ENCODE data around the gene MAP3K5. TPM values are rescaled to one million over a fixed set of nuclear protein-coding genes. Genes with fewer than 3 reads are reported as not detected.

Gene MAP3K5
- total and polyA plus RNA-seq, 4 experiments from 2014 or later = 7.3 to 31.7 (median 28.8) TPM

DNA sequence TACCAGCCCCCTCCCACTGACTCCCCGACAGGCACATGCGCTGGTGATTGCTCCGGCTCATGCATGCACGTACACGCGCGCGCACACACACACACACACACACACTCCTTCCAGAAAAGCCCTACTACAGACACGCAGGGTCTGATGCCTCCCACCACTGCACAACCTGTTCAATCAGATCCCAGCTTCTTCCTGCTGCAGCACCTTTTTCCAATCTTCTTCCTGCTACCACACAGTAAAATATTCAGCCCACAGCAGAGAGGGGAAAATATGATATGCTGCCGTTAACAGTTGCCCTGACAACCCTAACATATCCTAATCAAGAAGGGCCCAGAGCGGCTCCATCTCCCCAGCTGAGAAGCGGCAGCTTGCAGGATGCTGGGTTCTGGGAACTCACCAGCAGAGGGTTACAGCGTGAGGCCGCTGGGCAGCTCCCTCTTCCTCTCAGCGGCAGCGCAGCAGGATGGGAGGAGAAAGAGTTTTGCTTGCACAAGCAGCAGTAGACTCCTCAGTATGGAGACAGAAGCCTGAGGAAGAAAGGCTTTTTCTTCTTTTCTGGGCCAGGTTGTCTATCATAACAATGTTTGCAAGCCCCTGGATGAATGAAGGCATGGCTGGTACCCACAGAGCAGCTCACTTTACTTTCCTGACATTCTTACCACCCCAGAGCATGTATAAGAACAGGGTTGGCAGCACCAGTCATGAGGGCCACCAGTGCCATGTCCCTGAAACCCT, 265.9 kb downstream of the MAP3K5 start:
- DNase-seq = peak in 2 of 5 donors; percentile 10 to 12
- Histone ChIP-seq H3K36me3 (ENCODE audit: insufficient read depth, low read length) (no peaks in the 10 kb centered on the region), H3K27ac (ENCODE audit: low read depth, low read length) (no peak overlapping the region), H3K27me3 (ENCODE audit: insufficient read depth, low read length) (no peaks in the 10 kb centered on the region), H3K9me3 (ENCODE audit: control insufficient read depth in 1 of 2, low read length in 2 of 2) (no peaks in the 10 kb centered on the region), H3K4me3 (ENCODE audit: low read length in 2 of 2) (no peak overlapping the region), H3K4me1 (ENCODE audit: insufficient read depth, low read length) (peaks cover 9% of the 10 kb centered on the region)
- no peaks in the 10 kb centered on the region for H3K9me3 Mint-ChIP-seq
- peaks cover 1 to 2% of the 10 kb centered on the region in 2 donors for H3K27me3 Mint-ChIP-seq
- peak overlapping the region in 7 of 8 donors; percentile 1 to 45 (median 33) for H3K4me3 Mint-ChIP-seq
- H3K27ac Mint-ChIP-seq = peak overlapping the region in 4 of 7 donors; percentile 5 to 48 (median 24)
- CTCF ChIA-PET (ENCODE audit: partially characterized antibody) = no interaction called here
- H3K36me3 Mint-ChIP-seq = no peaks in the 10 kb centered on the region
- intact Hi-C loops (cut with micrococcal nuclease) = no loop called here
- H3K4me1 Mint-ChIP-seq = peaks cover 8 to 10% (median 9%) of the 10 kb centered on the region in 4 donors
- POLR2A ChIA-PET (ENCODE audit: partially characterized antibody) = interaction anchor here (0.9 kb wide), 1 partner anchor 37 kb away, joined by 4 read pairs; no protein-coding TSS in a partner anchor

GRCh38 chr6:136525586-136526195, 266.6 kb downstream of the MAP3K5 start:
- H3K4me1 ChIP-seq (ENCODE audit: insufficient read depth, low read length) = peaks cover 9% of the 10 kb centered on the region
- Mint-ChIP-seq H3K9me3 (no peaks in the 10 kb centered on the region), H3K4me3 (peak overlapping the region in 3 of 8 donors; percentile 2 to 45 (median 33)), H3K27ac (peak overlapping the region in 1 of 7 donors; percentile 48), H3K36me3 (no peaks in the 10 kb centered on the region), H3K27me3 (peaks cover 1 to 2% of the 10 kb centered on the region in 2 donors), H3K4me1 (peaks cover 8 to 10% (median 9%) of the 10 kb centered on the region in 4 donors)
- DNase-seq = no peak
- POLR2A ChIA-PET (ENCODE audit: partially characterized antibody) = interaction anchor here (0.9 kb wide), 1 partner anchor 38 kb away, joined by 4 read pairs; no protein-coding TSS in a partner anchor
- no peak overlapping the region for H3K4me3 ChIP-seq (ENCODE audit: low read length in 2 of 2)
- H3K9me3 ChIP-seq (ENCODE audit: control insufficient read depth in 1 of 2, low read length in 2 of 2) = no peaks in the 10 kb centered on the region
- CTCF ChIA-PET (ENCODE audit: partially characterized antibody) = no interaction called here
- no peak overlapping the region for H3K27ac ChIP-seq (ENCODE audit: low read depth, low read length)
- H3K27me3 ChIP-seq (ENCODE audit: insufficient read depth, low read length) = no peaks in the 10 kb centered on the region
- H3K36me3 ChIP-seq (ENCODE audit: insufficient read depth, low read length) = no peaks in the 10 kb centered on the region
- intact Hi-C loops (cut with micrococcal nuclease) = no loop called here

DNA sequence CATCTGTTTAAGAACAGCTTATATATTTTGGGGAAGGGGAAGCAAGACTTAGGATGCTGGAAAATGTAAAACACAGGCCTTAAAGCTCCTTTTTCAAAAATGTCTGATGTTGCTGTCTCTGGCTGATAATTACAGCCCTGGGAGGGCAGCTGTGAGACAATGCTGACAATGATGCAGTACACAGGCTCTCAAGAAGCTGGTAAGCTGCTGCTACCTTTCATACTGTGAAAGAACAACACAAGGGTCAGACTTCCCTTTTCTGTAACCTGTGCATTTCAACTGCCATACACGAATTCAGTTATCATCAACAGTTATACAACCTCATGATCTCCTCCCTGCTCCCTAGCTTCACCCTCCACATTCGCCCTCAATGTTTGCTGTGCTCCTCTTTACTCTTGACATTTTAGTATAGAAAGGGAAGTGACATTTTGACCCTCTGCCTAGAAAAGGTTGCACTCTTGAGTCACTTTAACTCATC, 267.3 kb downstream of the MAP3K5 start:
- intact Hi-C loops (cut with micrococcal nuclease) = no loop called here
- Mint-ChIP-seq H3K27ac (peak overlapping the region in 1 of 7 donors; percentile 3), H3K27me3 (peaks cover 1 to 2% of the 10 kb centered on the region in 2 donors), H3K4me1 (peaks cover 8 to 10% (median 9%) of the 10 kb centered on the region in 4 donors), H3K36me3 (no peaks in the 10 kb centered on the region), H3K4me3 (no peak overlapping the region), H3K9me3 (no peaks in the 10 kb centered on the region)
- Histone ChIP-seq H3K27me3 (ENCODE audit: insufficient read depth, low read length) (no peaks in the 10 kb centered on the region), H3K9me3 (ENCODE audit: control insufficient read depth in 1 of 2, low read length in 2 of 2) (no peaks in the 10 kb centered on the region), H3K36me3 (ENCODE audit: insufficient read depth, low read length) (no peaks in the 10 kb centered on the region), H3K27ac (ENCODE audit: low read depth, low read length) (no peak overlapping the region), H3K4me1 (ENCODE audit: insufficient read depth, low read length) (peaks cover 9% of the 10 kb centered on the region), H3K4me3 (ENCODE audit: low read length in 2 of 2) (no peak overlapping the region)
- DNase-seq = no peak
- POLR2A ChIA-PET (ENCODE audit: partially characterized antibody) = no interaction called here
- CTCF ChIA-PET (ENCODE audit: partially characterized antibody) = no interaction called here

DNA sequence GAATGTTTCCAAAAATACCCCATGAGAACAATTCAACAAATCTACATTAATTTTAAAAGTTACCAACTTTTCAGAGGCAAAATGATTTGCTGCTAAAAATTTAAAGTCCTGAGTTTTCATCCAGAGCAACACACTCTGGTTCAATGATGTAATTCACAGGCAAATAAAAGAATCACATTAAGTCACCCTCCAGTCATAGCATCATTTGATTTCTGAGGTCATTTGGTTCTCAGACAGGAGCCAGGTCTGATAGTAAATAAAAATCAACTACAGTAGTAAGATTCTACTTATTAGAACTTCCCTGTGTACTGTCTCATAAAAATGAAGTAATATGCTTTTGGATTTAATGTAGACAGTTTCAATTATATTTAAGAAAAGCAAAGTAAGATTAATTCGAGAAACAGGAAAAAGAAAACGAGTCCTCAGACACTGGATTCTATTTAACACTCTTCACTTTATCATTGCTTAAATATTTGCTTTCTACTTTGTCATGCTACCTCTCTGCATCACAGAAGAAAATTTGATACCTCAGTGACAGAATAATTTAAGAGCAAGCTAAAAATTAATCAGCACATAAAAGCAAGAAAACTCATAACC, 267.8 kb downstream of the MAP3K5 start:
- Histone ChIP-seq H3K27me3 (ENCODE audit: insufficient read depth, low read length) (no peaks in the 10 kb centered on the region), H3K36me3 (ENCODE audit: insufficient read depth, low read length) (no peaks in the 10 kb centered on the region), H3K9me3 (ENCODE audit: control insufficient read depth in 1 of 2, low read length in 2 of 2) (no peaks in the 10 kb centered on the region), H3K4me1 (ENCODE audit: insufficient read depth, low read length) (peaks cover 9% of the 10 kb centered on the region), H3K27ac (ENCODE audit: low read depth, low read length) (no peak overlapping the region), H3K4me3 (ENCODE audit: low read length in 2 of 2) (no peak overlapping the region)
- Mint-ChIP-seq H3K4me1 (peaks cover 8 to 10% (median 9%) of the 10 kb centered on the region in 4 donors), H3K36me3 (no peaks in the 10 kb centered on the region), H3K27ac (no peak overlapping the region), H3K27me3 (peaks cover 1 to 2% of the 10 kb centered on the region in 2 donors), H3K4me3 (no peak overlapping the region), H3K9me3 (no peaks in the 10 kb centered on the region)
- DNase-seq = no peak
- POLR2A ChIA-PET (ENCODE audit: partially characterized antibody) = no interaction called here
- CTCF ChIA-PET (ENCODE audit: partially characterized antibody) = no interaction called here
- intact Hi-C loops (cut with micrococcal nuclease) = no loop called here

- no peaks in the 10 kb centered on the region for H3K9me3 ChIP-seq (ENCODE audit: control insufficient read depth in 1 of 2, low read length in 2 of 2)
- intact Hi-C loops (cut with micrococcal nuclease) = no loop called here
- H3K4me3 ChIP-seq (ENCODE audit: low read length in 2 of 2) = no peak overlapping the region
- H3K27me3 ChIP-seq (ENCODE audit: insufficient read depth, low read length) = no peaks in the 10 kb centered on the region
- peaks cover 8 to 10% (median 9%) of the 10 kb centered on the region in 4 donors for H3K4me1 Mint-ChIP-seq
- H3K36me3 ChIP-seq (ENCODE audit: insufficient read depth, low read length) = no peaks in the 10 kb centered on the region
- H3K27ac Mint-ChIP-seq = no peak overlapping the region
- H3K9me3 Mint-ChIP-seq = no peaks in the 10 kb centered on the region
- ChIA-PET POLR2A (ENCODE audit: partially characterized antibody) (no interaction called here), CTCF (ENCODE audit: partially characterized antibody) (no interaction called here)
- H3K4me3 Mint-ChIP-seq = no peak overlapping the region
- no peaks in the 10 kb centered on the region for H3K36me3 Mint-ChIP-seq
- peaks cover 1 to 4% of the 10 kb centered on the region in 2 donors for H3K27me3 Mint-ChIP-seq
- DNase-seq = no peak
- H3K4me1 ChIP-seq (ENCODE audit: insufficient read depth, low read length) = peaks cover 9% of the 10 kb centered on the region
- no peak overlapping the region for H3K27ac ChIP-seq (ENCODE audit: low read depth, low read length)
Observed at GRCh38 chr6:136523196-136523595, 269.1 kb downstream of the MAP3K5 start.

GRCh38 chr6:136522636-136523035, 269.6 kb downstream of the MAP3K5 start:
- Histone ChIP-seq H3K27ac (ENCODE audit: low read depth, low read length) (no peak overlapping the region), H3K27me3 (ENCODE audit: insufficient read depth, low read length) (peaks cover 3% of the 10 kb centered on the region), H3K4me1 (ENCODE audit: insufficient read depth, low read length) (peaks cover 9% of the 10 kb centered on the region), H3K4me3 (ENCODE audit: low read length in 2 of 2) (no peak overlapping the region), H3K9me3 (ENCODE audit: control insufficient read depth in 1 of 2, low read length in 2 of 2) (no peaks in the 10 kb centered on the region), H3K36me3 (ENCODE audit: insufficient read depth, low read length) (no peaks in the 10 kb centered on the region)
- ChIA-PET CTCF (ENCODE audit: partially characterized antibody) (no interaction called here), POLR2A (ENCODE audit: partially characterized antibody) (no interaction called here)
- no peak for DNase-seq
- no peaks in the 10 kb centered on the region for H3K36me3 Mint-ChIP-seq
- no peak overlapping the region for H3K4me3 Mint-ChIP-seq
- H3K27ac Mint-ChIP-seq = no peak overlapping the region
- H3K4me1 Mint-ChIP-seq = peaks cover 8 to 10% (median 9%) of the 10 kb centered on the region in 4 donors
- H3K27me3 Mint-ChIP-seq = peaks cover 1 to 4% of the 10 kb centered on the region in 2 donors
- H3K9me3 Mint-ChIP-seq = no peaks in the 10 kb centered on the region
- intact Hi-C loops (cut with micrococcal nuclease) = no loop called here

DNA sequence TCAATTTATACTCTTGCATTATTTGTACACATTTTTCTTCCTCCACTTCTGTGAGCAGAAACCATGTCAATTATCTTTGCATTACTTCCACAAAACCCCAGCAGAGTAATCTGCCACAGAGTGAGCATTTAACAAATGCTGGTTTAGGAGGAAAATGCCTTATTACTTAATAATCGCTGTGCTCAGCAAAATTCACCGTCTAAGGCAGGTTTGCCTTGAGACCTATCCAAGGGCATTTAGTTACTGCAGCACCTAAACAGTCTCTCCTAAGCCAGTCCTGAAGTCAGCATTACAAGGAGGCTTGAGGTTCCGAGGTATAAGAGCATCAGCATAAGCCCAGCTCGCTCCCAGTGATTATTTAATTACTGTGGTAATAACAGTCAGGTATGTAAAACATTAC, 270.4 kb downstream of the MAP3K5 start:
- H3K4me3 ChIP-seq (ENCODE audit: low read length in 2 of 2) = no peak overlapping the region
- H3K27me3 Mint-ChIP-seq = peaks cover 3 to 4% of the 10 kb centered on the region in 2 donors
- no peaks in the 10 kb centered on the region for H3K36me3 Mint-ChIP-seq
- H3K27me3 ChIP-seq (ENCODE audit: insufficient read depth, low read length) = peaks cover 5% of the 10 kb centered on the region
- CTCF ChIA-PET (ENCODE audit: partially characterized antibody) = no interaction called here
- peaks cover 9% of the 10 kb centered on the region for H3K4me1 ChIP-seq (ENCODE audit: insufficient read depth, low read length)
- peaks cover 8 to 10% (median 9%) of the 10 kb centered on the region in 4 donors for H3K4me1 Mint-ChIP-seq
- no peaks in the 10 kb centered on the region for H3K9me3 ChIP-seq (ENCODE audit: control insufficient read depth in 1 of 2, low read length in 2 of 2)
- intact Hi-C loops (cut with micrococcal nuclease) = no loop called here
- H3K27ac ChIP-seq (ENCODE audit: low read depth, low read length) = no peak overlapping the region
- H3K4me3 Mint-ChIP-seq = no peak overlapping the region
- H3K9me3 Mint-ChIP-seq = no peaks in the 10 kb centered on the region
- POLR2A ChIA-PET (ENCODE audit: partially characterized antibody) = no interaction called here
- no peaks in the 10 kb centered on the region for H3K36me3 ChIP-seq (ENCODE audit: insufficient read depth, low read length)
- no peak for DNase-seq
- H3K27ac Mint-ChIP-seq = no peak overlapping the region
